HG02678 (cell line): Measurements from ENCODE around the gene CCR5AS.
"Not testable (repeated sequence)": the region's sequence is repeated elsewhere in the genome, so short reads cannot be mapped to it uniquely, and the experiment has no call there.

Source experiments
- ATAC-seq: cut with Tn5 transposase; IDR thresholded peaks from one replicate; pipeline ENCODE4 v1.9.1; 2021; ENCODE audit warnings: mild to moderate bottlenecking, moderate library complexity; ENCODE audit not compliant: unreplicated experiment

CCR5AS gene

DNA sequence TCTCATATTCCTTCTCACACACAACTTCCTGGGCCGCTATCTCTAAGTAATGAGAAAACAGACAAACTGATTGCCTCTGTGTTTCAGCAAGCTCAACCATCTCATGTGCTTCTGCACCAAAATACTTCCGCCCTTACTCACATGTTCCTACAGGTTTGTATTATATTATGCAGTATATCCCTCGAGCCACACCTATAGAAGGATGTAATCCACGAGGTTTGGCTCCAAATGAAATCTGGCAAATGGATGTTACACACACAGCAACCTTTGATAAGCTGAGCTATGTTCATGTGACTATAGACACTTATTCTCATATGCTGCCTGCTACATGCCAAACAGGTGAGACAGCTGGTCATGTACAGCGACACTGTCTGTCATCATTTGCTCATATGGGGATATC lies 22.8 kb upstream of the CCR5AS start:
- ATAC-seq, result no peak

- no peak for ATAC-seq
These were observed 22.4 kb upstream of the CCR5AS start for GRCh38 chr3:46429250-46429649.

- ATAC-seq, result no peak
These were observed 21.3 kb upstream of the CCR5AS start for GRCh38 chr3:46427916-46428833.

- ATAC-seq, result not testable (repeated sequence)
These were observed 20.5 kb upstream of the CCR5AS start for GRCh38 chr3:46427404-46427803.

GRCh38 chr3:46426476-46426875 lies 19.6 kb upstream of the CCR5AS start:
- not testable (repeated sequence) for ATAC-seq

DNA sequence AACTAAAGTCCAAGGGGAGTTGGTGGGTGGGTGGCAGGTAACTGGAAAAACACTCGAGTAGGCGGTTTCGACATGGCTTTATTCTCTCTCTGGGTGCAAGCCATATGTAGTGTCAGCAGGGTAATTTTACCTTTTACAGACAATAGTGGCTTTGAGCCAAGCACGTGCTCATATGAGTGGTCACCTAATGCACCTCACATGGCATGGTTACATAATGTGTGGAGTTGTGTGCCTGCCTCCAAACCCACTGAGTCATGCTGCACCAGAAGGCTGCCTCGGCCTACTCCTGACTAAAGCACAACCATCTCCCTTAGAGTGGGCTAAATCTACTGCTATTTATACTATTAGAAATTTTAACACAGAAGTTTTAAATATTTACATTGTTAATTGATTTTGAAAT lies 16.7 kb upstream of the CCR5AS start:
- ATAC-seq, result no peak

DNA sequence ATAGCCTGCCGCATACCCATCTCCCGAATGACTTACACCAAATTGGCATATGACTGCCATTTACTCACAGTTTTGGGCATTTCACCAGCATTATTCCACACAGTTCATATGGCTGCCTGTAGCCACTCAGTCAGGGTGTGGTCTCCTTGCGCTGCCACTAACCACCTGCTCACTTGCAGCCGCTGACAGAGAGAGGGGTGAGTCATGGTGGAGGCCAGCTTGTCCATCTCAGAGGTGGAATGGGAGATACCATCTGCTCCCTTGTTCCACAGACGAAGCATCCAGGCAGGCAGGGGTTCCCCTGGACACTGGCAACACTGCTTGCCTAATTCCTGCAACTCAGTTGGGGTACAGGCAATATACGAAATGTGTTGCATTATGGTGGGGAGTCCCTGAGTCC lies 15.8 kb upstream of the CCR5AS start:
- ATAC-seq, result no peak

- no peak for ATAC-seq
These were observed 14.1 kb upstream of the CCR5AS start for GRCh38 chr3:46420931-46421330.

- ATAC-seq, result no peak
These were observed 12.9 kb upstream of the CCR5AS start for GRCh38 chr3:46419816-46420215.

DNA sequence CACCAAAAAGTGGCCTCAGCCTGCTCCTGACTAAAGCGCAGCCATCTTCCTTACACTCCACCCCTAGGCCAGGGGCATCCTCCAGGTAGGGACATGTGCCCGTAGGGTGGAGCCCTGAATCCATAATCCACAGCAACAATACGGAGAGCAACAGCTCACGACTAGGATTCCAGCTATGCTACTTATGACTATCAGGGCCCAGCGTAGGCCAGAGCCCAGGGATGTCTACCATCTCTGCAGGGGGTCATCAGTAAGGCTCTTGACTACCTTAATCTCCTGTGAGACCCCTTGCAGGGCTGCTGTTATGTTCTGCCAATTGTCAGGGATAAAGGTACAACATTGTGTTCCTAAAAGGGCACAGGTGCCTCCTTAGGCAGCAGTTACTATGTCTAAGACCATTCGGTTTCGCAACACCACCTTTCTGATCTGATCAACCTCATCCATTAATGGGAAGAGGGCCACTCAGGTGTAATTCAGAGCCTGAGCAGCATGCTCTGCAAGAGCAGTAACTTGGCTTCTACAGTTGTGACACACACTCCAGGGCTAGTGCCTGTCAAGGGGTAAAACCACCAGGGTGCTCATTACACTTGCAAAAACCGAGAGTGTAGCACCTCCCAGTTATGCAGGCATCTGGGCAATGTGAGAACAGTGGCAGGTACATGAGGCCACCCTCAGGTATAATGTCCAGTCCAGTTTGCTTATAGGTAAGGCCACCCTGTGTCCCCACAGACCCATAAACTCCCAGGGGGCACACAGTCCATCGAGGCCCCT lies 11.2 kb upstream of the CCR5AS start:
- ATAC-seq, result no peak

DNA sequence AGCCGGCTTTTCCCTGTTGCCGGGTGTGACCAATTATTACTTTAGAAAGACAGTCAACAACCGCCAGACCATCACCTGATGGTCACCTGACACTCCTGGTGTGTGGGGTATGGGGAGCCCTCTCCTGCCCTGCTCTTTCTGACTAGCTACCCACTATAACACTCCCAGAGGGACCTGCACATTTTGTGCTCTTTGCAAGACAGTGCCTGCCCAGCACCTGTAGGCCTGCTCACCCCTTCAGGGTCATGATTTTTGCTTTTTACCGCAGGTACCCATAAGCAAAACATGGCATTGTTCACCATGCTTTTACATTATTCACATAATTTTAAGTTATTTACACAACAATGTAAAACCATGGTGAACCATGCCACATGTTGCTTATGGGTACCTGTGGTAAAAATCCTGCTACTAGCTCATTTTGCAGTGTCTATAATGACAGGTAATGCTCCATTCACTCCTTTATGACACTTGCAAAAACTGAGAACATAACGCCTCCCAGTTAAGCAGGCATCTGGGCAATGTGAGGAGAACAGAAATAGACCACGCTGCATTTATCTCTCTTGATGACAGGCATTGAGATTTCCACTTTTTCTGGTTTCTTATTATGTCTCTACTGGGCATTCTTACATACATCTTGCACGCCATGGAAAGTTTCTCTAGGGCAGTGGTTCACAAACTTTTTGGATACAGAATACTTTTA lies 10.1 kb upstream of the CCR5AS start:
- no peak for ATAC-seq

DNA sequence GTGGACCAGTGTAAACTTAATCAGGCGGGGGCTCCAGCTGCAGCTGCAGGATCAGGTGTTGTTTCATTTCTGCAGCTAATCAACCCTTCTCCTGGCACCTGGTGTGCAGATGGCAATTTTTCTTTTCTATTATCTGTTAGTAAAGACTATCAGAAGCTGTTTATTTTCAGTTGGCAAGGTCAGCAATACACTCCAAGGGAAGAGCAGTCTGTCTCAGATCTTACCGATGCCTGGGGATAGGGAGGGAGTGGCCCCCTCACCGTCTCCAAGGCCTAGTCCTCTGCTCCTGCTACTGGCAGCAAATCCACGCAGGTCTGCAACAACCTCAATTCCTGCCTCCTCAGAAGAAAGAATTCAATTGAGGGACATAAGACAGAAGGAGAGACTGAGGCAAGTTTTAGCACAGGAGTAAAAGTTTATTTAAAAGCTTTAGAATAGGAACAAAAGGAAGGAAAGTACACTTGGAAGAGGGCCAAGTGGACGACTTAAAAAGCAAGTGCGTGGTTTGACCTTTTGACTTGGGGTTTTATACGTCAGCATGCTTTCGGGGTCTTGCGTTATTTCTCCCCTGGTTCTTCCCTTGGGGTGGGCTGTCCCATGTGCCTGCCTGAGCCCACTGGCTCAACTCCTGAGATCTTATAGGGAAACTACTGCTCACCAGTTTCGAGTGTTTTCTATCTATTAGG lies 9.4 kb upstream of the CCR5AS start:
- ATAC-seq, result no peak

DNA sequence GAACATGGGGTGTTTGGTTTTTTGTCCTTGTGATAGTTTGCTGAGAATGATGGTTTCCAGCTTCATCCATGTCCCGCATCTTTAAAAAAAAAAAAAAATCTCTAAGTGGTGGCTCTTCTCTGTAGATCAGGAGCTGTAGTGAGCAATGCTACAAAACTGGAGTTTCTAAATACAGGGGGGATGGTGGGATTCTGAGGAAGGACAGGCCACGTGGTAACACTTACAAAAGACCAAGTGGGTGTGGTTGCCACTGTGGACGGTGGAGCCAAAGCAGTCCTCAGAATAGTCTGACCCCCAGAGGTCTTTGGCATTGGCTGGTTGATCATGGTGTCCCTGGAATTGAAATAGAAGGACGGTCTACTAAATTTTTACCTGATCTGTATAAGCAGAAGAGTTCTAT lies 7.9 kb upstream of the CCR5AS start:
- no peak for ATAC-seq

DNA sequence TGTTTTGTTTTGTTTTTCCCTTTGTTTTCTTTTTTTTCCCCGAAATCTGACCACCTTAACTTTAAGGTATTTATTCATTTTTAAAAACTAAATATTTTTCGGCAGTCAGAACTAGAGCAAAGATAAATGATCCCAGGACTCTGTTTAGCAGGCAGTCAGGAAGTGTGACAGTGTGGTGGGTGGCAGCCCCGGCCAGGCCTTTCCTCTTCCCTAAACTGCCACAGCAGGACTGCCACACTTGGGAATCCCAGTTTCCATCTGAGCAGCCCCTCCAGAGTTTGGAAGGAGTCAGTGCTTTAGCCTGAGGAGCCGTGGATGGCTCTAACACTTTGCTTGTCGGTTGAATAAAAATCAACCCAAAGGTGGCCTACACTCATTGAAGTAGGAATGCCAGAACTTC lies 7.1 kb upstream of the CCR5AS start:
- no peak for ATAC-seq

DNA sequence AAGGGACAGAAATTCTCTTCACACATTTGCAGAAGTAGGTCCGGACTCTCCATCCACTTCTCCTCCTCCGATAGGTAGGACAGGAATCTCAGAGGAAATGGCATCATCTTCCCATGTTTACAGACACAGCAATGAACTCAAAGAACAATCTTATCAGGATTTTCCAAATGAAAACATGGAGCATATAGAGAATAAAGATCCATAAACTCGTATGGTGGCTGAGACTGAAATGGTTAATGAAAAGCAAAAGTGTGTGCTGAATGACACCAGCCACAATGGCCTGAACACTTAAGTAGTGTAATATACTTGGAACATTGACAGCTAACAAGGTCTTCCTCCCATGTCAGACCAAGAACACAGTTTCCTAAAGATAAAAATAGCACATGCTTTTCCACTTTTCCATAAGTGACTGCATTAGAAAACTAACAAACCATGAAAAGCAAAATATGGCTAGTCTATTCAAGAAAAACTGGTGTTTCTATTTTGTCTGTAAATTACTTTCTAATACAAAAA lies 6.0 kb upstream of the CCR5AS start:
- no peak for ATAC-seq

DNA sequence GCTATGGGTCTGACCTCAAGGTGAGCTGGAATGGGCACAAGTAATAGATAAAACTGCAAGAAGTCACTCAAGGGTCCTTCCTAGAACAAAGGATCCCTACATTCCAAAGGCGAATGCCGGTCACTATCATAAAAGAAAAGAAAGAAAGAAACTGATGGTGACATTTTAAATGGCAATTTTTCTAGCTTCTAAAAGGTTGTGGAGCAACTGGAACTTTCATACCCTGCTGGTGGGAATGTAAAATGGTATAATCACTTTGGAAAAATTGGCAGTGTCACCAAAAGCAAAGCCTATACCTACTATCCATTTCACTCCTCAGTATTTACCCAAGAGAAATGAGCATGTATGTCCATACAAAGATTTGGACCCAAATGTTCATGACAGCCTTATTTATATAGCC lies 4.4 kb upstream of the CCR5AS start:
- ATAC-seq, result no peak

DNA sequence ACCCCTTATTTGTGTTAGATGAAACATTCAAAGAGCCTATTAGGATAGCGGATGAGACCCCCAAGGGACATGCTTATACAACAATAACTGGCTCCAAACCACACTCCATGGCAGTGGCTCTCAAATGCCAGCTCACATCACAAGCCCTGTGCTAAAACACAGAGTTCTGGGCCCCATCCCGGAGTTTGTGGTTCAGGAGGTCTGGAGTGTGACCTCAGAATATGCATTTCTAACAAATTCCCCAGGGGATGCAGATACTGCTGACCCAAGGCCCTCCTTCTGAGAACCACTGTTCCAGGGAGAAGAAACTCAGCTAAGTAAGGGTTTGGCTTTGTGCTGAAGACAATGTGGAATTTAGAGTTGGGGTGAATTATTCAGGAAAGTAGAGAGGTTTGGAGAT lies 3.8 kb upstream of the CCR5AS start:
- no peak for ATAC-seq

GRCh38 chr3:46409739-46410489 lies 3.0 kb upstream of the CCR5AS start:
- ATAC-seq, result no peak

DNA sequence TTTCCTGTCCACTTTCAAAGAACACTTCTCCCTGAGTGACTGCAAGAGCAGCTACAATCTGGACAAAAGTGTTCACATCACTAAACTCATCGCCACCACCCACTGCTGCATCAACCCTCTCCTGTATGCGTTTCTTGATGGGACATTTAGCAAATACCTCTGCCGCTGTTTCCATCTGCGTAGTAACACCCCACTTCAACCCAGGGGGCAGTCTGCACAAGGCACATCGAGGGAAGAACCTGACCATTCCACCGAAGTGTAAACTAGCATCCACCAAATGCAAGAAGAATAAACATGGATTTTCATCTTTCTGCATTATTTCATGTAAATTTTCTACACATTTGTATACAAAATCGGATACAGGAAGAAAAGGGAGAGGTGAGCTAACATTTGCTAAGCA lies 2.0 kb upstream of the CCR5AS start:
- ATAC-seq, result no peak

DNA sequence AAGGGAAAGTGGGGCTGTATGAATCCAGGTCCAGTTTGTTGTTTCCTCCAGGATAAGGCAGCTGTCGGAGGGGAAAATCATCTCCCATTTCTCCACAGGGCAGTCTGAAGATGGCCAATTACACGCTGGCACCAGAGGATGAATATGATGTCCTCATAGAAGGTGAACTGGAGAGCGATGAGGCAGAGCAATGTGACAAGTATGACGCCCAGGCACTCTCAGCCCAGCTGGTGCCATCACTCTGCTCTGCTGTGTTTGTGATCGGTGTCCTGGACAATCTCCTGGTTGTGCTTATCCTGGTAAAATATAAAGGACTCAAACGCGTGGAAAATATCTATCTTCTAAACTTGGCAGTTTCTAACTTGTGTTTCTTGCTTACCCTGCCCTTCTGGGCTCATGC lies 1.1 kb upstream of the CCR5AS start:
- no peak for ATAC-seq
